A673 (cell line): ENCODE data around the gene CSNK1G2. TPM values are rescaled to one million over a fixed set of nuclear protein-coding genes. Genes with fewer than 3 reads are reported as not detected.

Source experiments
- BruUV-seq: library from RNA; stranded (reverse); fragments of 400-500 nt; replicated peaks from 2 replicates; lab custom pipeline; 2021; lab: Mats Ljungman, UMichigan
- CTCF ChIA-PET: fragments of 300-600 bp; sonication (Branson Sonifier 250); formaldehyde crosslinking; loops from one replicate; lab custom pipeline; 2022; ENCODE audit warnings: antibody characterized with exemption; lab: Charles Lee
- POLR2A ChIA-PET: fragments of 300-600 bp; sonication (Branson Sonifier 250); formaldehyde crosslinking; loops from one replicate; lab custom pipeline; 2022; ENCODE audit warnings: antibody characterized with exemption; ENCODE audit not compliant: low non-redundant PET; lab: Charles Lee
- DNase-seq: peaks from one replicate; pipeline ENCODE4 v3.0.0-alpha.2; 2015; ENCODE audit warnings: low spot score
- H3K27ac ChIP-seq: fragments of 200-600 bp; sonication (generic); 2 replicates; pipeline ENCODE4 v1.5.1; 2016; ENCODE audit warnings: mixed run types, low read depth, mild to moderate bottlenecking, mixed read lengths, antibody characterized with exemption, low read length; ENCODE audit not compliant: poor library complexity, severe bottlenecking
- H3K27me3 ChIP-seq: fragments of 200-600 bp; sonication (generic); replicated peaks from 2 replicates; pipeline ENCODE4 v1.6.1; 2017; ENCODE audit warnings: mixed run types, low read depth, mild to moderate bottlenecking, mixed read lengths, antibody characterized with exemption, low read length; ENCODE audit not compliant: insufficient read depth, poor library complexity
- H3K36me3 ChIP-seq: fragments of 200-600 bp; sonication (generic); 2 replicates; pipeline ENCODE4 v1.6.1; 2016; ENCODE audit warnings: mixed run types, mild to moderate bottlenecking, mixed read lengths, antibody characterized with exemption, low read length; ENCODE audit not compliant: insufficient read depth, poor library complexity, severe bottlenecking
- H3K4me1 ChIP-seq: fragments of 200-600 bp; sonication (generic); 2 replicates; pipeline ENCODE4 v1.6.1; 2017; ENCODE audit warnings: mixed run types, mild to moderate bottlenecking, mixed read lengths, antibody characterized with exemption, low read length; ENCODE audit not compliant: insufficient read depth, poor library complexity, severe bottlenecking
- H3K4me3 ChIP-seq: fragments of 200-600 bp; sonication (generic); 2 replicates; pipeline ENCODE4 v1.5.1; 2016; ENCODE audit warnings: low read depth, mixed run types, mild to moderate bottlenecking, mixed read lengths, low read length; ENCODE audit not compliant: poor library complexity, severe bottlenecking
- H3K9me3 ChIP-seq: fragments of 200-600 bp; sonication (generic); 2 replicates; pipeline ENCODE4 v1.6.1; 2016; ENCODE audit warnings: mixed run types, low read depth, mild to moderate bottlenecking, mixed read lengths, antibody characterized with exemption, low read length; ENCODE audit not compliant: poor library complexity, severe bottlenecking
- CTCF ChIP-seq: fragments of 300-800, 200-600 bp; sonication (generic); conservative IDR thresholded peaks from 2 replicates; pipeline ENCODE4 v1.5.1; 2017; ENCODE audit warnings: low read depth, mild to moderate bottlenecking, antibody characterized with exemption, low read length, moderate library complexity, mixed read lengths
- EZH2 ChIP-seq: fragments of 200-600 bp; sonication (generic); IDR thresholded peaks from 2 replicates; pipeline ENCODE4 v1.6.1; 2017; ENCODE audit warnings: borderline replicate concordance, low read depth, mild to moderate bottlenecking, mixed read lengths, antibody characterized with exemption, low read length; ENCODE audit not compliant: poor library complexity, severe bottlenecking
- intact Hi-C: fragments of 100-400 bp; cut with micrococcal nuclease; formaldehyde crosslinking; loops from one replicate; pipeline ENCODE4 v1.10.0; 2022; ENCODE audit not compliant: unreplicated experiment
- total RNA-seq: library from RNA; stranded (reverse); gene quantifications from 2 replicates; pipeline ENCODE4 v1.2.3, GENCODE V29; 2021

Gene CSNK1G2
- total RNA-seq, 1 experiment from 2014 or later, result 108 TPM

GRCh38 chr19:1967087-1967608 lies 26.2 kb downstream of the CSNK1G2 start:
- ChIA-PET CTCF (no interaction called here), POLR2A (no interaction called here)
- Histone ChIP-seq H3K9me3 (no peaks in the 10 kb centered on the region), H3K36me3 (peaks cover 19% of the 10 kb centered on the region), H3K4me3 (no peak overlapping the region), H3K4me1 (peaks cover 5% of the 10 kb centered on the region), H3K27ac (no peak overlapping the region), H3K27me3 (no peaks in the 10 kb centered on the region)
- intact Hi-C loops, result no loop called here
- BruUV-seq, result no TSS peak
- TF ChIP-seq EZH2 (no peak), CTCF (no peak)
- DNase-seq, result no peak

GRCh38 chr19:1968279-1969175 lies 27.6 kb downstream of the CSNK1G2 start:
- ChIA-PET CTCF (no interaction called here), POLR2A (no interaction called here)
- H3K27me3 ChIP-seq, result no peaks in the 10 kb centered on the region
- DNase-seq, result no peak
- H3K4me1 ChIP-seq, result peaks cover 5% of the 10 kb centered on the region
- intact Hi-C loops, result no loop called here
- H3K9me3 ChIP-seq, result no peaks in the 10 kb centered on the region
- TF ChIP-seq EZH2, result no peak
- no peak overlapping the region for H3K27ac ChIP-seq
- H3K4me3 ChIP-seq, result no peak overlapping the region
- peaks cover 14% of the 10 kb centered on the region for H3K36me3 ChIP-seq
- no TSS peak for BruUV-seq

GRCh38 chr19:1969176-1970002 lies 28.4 kb downstream of the CSNK1G2 start:
- H3K4me1 ChIP-seq, result peaks cover 5% of the 10 kb centered on the region
- H3K4me3 ChIP-seq, result no peak overlapping the region
- POLR2A ChIA-PET, result no interaction called here
- peaks cover 14% of the 10 kb centered on the region for H3K36me3 ChIP-seq
- DNase-seq, result no peak
- TF ChIP-seq CTCF (no peak), EZH2 (no peak)
- H3K27ac ChIP-seq, result no peak overlapping the region
- no TSS peak for BruUV-seq
- intact Hi-C loops, result no loop called here
- H3K27me3 ChIP-seq, result no peaks in the 10 kb centered on the region
- no peaks in the 10 kb centered on the region for H3K9me3 ChIP-seq
- CTCF ChIA-PET, result interaction anchor here (0.8 kb wide), 1 partner anchor 26 kb away, joined by 3 read pairs; no protein-coding TSS in a partner anchor
